NCI-H345 treated with DMSO at 0.1 percent for 48 hours (cell line): Measurements from ENCODE around the gene TIMM17A.
"Not testable (repeated sequence)": the region's sequence is repeated elsewhere in the genome, so short reads cannot be mapped to it uniquely, and the experiment has no call there.

ENCODE experiments used
- DNase-seq: peaks from one replicate; lab custom pipeline; 2025; ENCODE audit not compliant: unreplicated experiment; lab: John Stamatoyannopoulos, UW

The TIMM17A gene

GRCh38 chr1:201939574-201939973 lies 15.7 kb upstream of the TIMM17A start:
- DNase-seq: no peak

DNA sequence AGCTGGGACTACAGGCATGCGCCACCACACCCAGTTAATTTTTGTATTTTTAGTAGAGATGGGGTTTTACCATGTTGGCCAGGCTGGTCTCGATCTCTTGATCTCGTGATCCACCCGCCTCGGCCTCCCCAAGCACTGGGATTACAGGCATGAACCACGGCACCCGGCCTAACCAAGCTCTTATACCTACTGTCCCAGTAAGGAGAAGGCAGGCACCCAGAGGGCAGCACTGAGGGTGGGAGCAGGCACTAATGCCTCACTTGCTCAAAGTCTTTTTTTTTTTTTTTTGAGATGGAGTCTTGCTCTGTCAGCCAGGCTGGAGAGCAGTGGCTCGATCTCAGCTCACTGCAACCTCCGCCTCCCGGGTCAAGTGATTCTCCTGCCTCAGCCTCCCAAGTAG lies 15.0 kb upstream of the TIMM17A start:
- not testable (repeated sequence) for DNase-seq

GRCh38 chr1:201941420-201942128 lies 13.7 kb upstream of the TIMM17A start:
- no peak for DNase-seq

DNA sequence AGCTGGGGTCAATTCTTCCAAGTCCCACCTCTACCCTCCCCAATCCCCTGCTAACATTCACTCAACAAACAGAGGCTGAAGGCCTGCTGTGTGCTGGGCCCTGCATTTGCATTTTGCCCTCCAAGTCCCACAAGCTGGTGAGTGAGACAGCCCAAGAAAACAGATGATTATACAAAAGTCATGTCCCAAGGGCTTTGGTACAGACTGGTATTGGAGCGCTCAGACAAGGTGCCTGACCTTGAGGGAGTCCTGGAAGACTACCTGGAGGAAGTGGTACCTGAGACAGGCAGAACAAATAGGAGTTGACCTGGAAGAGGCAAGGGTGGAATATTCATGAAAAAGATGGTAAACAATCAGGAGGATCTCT lies 13.2 kb upstream of the TIMM17A start:
- DNase-seq: no peak

GRCh38 chr1:201944002-201944401 lies 11.3 kb upstream of the TIMM17A start:
- no peak for DNase-seq

DNA sequence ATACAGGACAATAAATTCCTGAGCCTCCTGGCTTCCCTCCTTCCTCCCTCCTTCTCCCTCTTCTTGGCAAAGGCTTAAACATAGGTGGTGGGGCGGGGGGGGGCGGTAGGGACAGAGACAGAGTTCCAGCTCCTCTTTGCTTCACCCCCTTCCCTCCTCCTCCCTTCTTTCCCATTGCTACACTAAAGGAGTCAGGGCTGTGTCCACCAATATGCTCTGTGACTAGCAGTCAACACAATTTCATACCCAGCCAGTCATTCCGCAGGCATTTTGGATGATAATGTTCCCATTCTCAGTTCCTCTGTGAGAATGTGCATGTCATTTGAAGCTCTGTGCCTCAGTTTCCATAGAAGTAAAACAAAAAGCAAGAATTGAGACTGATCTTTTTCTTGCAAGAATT lies 10.7 kb upstream of the TIMM17A start:
- no peak for DNase-seq

DNA sequence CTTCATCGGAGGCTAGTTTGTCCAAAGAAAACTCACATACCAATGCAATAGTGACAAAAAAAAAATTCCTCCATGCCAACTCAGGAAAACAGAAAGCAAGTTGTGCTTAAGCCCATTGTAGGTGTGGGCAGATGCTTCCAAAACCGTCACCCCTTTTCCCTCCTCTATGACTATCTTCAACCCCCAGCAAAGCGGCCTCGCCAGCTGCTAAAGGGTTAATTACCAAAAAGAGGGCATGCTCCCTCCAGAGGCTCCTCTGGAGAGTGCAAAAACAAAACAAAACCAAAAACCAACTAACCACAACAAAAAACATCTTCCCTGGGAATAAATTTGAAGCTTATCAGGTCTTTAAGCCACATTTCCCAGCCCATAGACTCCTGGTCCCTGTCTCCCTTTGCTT lies 10.1 kb upstream of the TIMM17A start:
- no peak for DNase-seq

- DNase-seq: no peak
Observed at GRCh38 chr1:201945863-201946223, 9.5 kb upstream of the TIMM17A start.

DNA sequence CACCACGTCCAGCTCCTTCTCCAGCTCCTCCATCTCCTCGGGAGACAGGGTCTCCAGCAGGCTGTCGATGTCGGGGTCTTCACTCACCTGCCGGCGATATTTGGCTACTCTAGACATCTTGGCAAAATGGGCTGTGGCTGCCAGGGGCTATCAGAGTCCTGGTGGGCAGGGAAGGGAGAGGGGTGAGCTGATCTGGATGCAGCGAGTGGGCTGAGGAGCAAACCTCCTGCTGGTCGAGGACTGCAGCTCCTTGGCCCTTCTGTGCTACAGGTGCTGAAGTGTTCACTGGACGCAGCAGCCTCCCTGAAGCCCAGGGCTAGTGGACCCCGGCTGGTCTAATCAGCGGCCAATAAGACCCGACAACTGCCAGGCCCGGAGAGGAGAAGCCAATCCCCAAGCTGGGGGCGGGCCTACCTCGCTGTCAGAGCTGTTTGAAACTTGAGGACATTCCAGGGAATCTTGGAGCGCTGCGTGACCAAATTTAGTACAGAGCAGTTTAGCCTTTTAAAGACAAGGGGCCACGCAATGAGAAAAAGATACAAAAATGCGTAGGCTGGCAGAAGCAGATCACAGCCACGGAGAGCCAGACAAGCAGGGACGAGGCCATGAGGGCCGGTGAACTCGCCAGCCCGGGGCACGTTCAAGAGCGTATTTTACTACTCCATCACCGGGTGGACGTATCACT lies 8.9 kb upstream of the TIMM17A start, which contains the start of gene LMOD1:
Gene LMOD1 (minus strand): TSS at position 325 of the 685 bp plus-strand sequence. CDS start 208 bp downstream, at position 117.
- no peak for DNase-seq

DNA sequence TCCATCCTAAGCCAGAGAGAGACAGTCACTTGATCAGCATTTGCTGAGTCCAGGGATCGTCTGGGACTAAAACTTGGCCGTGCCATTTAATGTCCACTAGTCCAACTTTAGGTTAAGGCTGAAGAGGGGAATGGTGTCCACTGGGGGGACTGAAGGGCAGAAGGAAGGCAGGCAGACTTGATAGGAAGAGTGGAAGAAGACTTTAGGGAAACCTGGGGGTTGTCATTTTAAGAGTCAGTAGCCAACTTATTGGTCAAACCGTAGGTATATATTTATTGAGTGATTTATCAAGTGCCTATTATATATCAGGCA lies 7.7 kb upstream of the TIMM17A start:
- DNase-seq: no peak

DNA sequence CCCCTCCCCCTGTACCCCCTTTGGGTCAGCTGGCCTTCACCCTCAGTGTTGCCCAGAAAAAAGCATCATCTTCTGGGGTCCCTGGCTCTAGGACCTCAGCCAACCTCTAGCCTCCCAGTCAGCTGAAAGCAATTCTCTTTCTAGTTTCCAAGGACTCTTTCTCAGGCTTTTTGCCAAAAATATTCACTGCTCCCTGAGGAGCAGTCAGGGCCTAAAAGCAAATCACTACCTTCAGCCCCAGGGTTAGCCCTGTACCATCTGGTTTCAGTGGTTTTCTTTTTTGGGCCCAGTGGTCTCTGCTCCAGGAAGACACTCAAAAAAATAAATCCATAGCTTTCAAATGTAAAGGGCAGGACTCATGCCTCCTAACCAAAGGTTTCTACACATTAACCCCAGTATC lies 5.8 kb upstream of the TIMM17A start:
- no peak for DNase-seq

DNA sequence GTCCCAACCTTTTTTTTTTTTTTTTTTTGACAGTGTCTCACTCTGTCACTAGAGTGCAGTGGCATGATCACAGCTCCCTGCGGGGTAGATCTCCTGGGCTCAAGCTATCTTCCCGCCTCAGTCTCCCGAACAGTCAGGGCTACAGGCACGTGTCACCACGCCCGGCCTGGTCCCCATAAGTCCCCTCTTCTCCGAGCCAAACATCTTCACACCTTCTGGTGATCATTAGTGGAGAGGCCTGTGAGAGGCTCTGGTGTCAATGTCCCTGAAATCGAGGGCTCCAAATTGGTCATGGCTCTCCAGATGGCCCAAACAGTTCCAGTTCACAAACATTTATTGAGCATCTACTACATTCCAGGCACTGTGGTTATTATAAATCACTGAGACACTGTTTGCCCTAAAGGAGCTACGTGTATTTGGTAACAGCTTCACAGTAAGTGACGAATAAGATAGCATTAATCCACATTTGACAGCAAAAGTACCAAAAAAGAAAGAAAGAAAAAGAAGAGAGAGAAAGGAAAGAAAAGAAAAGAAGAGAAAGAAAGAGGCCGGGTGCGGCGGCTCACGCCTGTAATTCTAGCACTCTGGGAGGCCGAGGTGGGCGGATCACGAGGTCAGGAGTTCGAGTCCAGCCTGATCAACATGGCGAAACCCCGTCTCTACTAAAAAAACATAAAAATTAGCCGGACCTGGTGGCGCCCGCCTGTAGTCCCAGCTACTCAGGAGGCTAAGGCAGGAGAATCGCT lies 867 bp upstream of the TIMM17A start:
- DNase-seq: no peak

- peak; percentile 6 for DNase-seq
Observed at GRCh38 chr1:201955729-201956143, 433 bp downstream of the TIMM17A start.

DNA sequence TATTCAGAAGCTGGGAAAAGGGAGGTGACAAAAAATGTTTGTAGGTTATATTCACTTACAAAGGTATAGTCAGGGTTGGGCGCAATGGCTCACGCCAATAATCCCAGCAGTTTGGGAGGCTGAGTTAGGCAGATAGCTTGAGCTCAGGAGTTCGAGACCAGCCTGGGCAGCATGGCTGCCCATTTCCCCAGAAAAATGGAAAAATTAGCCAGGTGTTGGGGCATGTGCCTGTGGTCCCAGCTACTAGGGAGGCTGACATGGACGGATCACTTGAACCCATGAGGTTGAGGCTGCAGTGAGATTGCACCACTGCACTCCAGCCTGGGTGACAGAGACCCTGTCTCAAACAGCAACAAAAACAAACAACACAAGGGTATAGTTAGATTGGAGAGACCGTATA lies 3.0 kb downstream of the TIMM17A start:
- DNase-seq: no peak

- not testable (repeated sequence) for DNase-seq
Observed at GRCh38 chr1:201962382-201962781, 7.1 kb downstream of the TIMM17A start.

GRCh38 chr1:201964261-201964660 lies 9.0 kb downstream of the TIMM17A start:
- no peak for DNase-seq

DNA sequence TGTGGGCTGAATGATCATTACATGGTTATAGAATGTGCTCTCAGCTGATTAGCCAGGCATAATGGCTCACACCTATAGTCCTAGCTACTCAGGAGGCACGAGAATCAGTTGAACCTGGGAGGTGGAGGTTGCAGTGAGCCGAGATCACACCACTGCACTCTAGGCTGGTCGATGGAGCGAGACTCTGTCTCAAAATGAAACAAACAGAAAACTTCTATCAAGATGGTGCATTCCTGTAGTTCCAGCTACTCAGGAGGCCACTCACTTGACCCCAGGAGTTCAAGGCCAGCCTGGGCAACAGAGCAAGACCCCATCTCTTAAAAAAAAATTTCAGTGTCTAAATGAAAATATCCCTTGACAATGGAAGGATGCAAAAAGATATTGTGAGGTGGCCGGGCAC lies 10.9 kb downstream of the TIMM17A start:
- no peak for DNase-seq

DNA sequence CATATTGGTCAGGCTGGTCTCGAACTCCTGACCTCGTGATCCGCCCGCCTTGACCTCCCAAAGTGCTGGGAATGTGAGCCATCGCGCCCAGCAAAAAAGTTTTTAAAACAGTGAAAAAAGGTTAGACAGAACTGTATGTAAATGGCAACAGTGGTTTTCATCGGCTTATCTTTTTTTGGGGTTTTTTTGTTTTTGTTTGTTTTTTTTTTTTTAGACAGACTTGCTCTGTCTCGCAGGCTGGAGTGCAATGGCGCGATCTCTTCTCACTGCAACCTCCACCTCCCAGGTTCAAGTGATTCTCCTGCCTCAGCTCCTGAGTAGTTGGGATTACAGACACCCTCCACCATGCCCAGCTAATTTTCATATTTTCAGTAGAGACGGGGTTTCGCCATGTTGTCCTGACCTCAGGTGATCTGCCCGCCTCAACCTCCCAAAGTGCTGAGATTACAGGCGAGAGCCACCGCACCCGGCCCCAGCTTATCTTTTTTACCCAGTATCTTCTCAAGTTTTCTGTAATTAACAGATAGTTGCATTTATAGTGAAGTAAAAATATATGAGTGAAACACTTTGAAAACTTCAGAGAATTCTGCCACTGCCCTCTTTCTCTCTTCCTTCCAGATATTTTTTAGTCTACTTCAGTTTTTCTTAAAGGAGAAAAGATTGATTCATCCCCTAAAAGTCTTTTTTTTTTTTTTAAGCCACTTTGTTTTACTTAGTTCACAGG lies 13.1 kb downstream of the TIMM17A start:
- no peak for DNase-seq

DNA sequence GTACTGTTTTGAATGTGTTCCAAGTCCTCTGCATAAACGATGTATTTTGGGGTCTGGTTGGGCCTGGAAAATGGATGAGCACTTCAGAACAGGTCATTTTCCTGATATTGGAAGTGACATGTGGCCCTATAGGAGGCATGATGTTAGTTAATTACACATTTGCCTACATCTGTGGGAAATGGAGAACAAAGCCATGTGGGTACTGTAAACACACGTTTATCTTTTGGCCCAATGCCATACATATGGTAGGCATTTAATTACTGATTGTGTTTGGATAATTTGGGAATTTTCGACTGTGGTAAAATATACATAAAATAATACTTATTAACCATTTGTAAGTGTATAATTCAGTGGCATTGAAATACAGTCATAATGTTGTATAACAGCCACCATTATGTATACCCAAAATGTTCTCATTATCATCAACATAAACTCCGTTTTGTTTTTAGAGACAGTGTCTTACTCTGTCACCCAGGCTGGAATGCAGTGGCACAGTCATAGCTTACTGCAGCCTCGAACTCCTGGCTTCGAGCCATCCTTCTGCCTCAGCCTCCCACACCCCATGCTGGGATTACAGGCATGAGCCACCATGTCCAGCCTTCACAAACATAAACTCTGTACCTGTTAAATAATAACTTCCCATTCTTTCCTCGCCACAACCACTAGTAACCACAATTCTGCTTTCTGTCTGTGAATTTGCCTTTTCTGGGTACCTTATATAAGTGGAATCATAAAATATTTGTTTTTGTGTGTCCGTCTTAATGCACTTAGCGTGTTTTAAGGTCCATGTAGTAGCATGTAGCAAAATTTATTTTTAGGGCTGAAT lies 15.2 kb downstream of the TIMM17A start:
- DNase-seq: no peak

DNA sequence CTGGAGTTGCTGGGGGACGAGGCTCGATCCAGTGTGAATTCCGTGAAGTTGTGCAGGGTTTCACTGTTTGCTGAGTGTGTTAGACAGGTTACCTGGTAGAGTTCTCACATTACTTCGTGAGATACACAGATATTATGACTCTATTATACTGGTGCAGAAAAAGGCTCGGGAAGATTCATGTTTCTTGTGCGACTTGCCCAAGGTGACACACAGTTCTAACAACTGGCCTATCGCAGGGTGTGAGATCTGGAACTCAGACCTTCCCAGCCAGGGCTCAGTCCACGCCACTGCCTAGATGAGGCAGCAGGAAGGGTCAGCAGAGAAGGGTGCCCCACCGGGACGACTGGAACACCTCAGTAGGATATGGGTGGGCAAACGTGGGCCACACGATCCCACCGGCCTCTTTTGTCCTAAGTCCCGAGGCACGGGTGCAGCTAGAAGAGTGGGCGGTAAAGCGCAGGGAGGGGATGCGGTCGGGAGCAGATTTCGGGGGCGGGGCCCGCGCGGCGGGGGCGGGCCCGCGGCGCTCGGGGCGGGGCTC lies 26.8 kb downstream of the TIMM17A start:
- peak; percentile 25 for DNase-seq
